Measurements from ENCODE around the gene CHST10. TPM values are rescaled to one million over a fixed set of nuclear protein-coding genes. Genes with fewer than 3 reads are reported as not detected.
"Not testable (repeated sequence)": the region's sequence is repeated elsewhere in the genome, so short reads cannot be mapped to it uniquely, and the experiment has no call there.

CHST10 gene
- total RNA-seq, 1 donor = 7.2 TPM

DNA sequence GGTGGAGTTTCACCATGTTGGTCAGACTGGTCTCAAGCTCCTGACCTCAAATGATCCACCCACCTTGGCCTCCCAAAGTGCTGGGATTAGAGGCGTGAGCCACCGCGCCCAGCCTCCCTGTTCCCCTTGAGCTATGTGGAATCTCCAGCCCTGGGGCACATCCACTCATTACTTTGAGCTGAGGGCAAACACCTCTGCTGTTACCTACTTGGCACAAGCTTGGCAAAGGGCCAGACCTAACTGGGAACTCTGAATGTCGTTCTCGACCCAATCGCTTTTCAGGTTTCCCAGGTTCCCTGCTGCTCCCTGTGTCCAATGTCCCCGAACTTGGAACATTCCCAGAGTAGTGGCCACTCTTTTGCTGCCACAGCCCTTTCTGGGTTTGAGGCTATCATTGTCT is 40.6 kb downstream of the CHST10 start:
- no peaks in the 10 kb centered on the region for H3K36me3 ChIP-seq (ENCODE audit: insufficient read depth, low read length)
- no peaks in the 10 kb centered on the region for H4K20me1 ChIP-seq (ENCODE audit: insufficient read depth, low read length)
- no peaks in the 10 kb centered on the region for H3K9me3 ChIP-seq (ENCODE audit: low read depth, low read length)
- H2AFZ ChIP-seq (ENCODE audit: low read length) = no peak overlapping the region
- no peak overlapping the region for H3K4me3 ChIP-seq (ENCODE audit: insufficient read depth, low read length)
- TF ChIP-seq, protein P1, sequence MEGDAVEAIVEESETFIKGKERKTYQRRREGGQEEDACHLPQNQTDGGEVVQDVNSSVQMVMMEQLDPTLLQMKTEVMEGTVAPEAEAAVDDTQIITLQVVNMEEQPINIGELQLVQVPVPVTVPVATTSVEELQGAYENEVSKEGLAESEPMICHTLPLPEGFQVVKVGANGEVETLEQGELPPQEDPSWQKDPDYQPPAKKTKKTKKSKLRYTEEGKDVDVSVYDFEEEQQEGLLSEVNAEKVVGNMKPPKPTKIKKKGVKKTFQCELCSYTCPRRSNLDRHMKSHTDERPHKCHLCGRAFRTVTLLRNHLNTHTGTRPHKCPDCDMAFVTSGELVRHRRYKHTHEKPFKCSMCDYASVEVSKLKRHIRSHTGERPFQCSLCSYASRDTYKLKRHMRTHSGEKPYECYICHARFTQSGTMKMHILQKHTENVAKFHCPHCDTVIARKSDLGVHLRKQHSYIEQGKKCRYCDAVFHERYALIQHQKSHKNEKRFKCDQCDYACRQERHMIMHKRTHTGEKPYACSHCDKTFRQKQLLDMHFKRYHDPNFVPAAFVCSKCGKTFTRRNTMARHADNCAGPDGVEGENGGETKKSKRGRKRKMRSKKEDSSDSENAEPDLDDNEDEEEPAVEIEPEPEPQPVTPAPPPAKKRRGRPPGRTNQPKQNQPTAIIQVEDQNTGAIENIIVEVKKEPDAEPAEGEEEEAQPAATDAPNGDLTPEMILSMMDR (IDR thresholded peaks at IDR 0.05; ENCODE audit: extremely low read depth, low read depth, low read length) = no peak
- H3K27ac ChIP-seq (ENCODE audit: low read depth, low read length) = no peak overlapping the region
- H3K4me1 ChIP-seq (ENCODE audit: insufficient read depth, low read length) = no peaks in the 10 kb centered on the region
- DNase-seq (ENCODE audit: insufficient read length, low spot score, missing footprints) = no peak
- peaks cover 16% of the 10 kb centered on the region for H3K27me3 ChIP-seq (ENCODE audit: insufficient read depth, low read length)
- H3K79me2 ChIP-seq (ENCODE audit: insufficient read depth, low read length) = no peaks in the 10 kb centered on the region
- H3K4me2 ChIP-seq (ENCODE audit: insufficient read depth, low read length) = no peak overlapping the region

DNA sequence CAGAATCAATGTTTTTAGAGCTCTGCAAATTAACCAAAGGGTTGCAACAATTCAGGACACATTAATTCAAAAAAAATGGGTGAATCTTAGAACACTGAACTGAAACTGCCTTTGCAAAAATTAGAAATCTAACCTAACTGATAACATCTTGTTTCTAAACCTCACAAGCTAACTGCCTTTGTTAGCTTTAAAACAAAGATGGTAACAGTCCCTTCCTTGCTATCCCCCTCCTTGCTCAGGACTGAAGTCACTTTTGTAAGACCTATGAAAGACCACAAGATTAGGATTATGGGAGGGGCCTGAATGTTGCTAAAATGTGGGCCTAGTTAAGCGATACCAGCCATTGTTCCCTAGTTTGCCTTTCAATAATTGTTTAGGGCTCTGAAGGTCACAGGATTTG is 50.3 kb downstream of the CHST10 start:
- Histone ChIP-seq H3K4me1 (ENCODE audit: insufficient read depth, low read length) (no peaks in the 10 kb centered on the region), H4K20me1 (ENCODE audit: insufficient read depth, low read length) (no peaks in the 10 kb centered on the region), H3K79me2 (ENCODE audit: insufficient read depth, low read length) (no peaks in the 10 kb centered on the region), H3K27ac (ENCODE audit: low read depth, low read length) (no peak overlapping the region), H3K4me2 (ENCODE audit: insufficient read depth, low read length) (no peak overlapping the region), H3K9me3 (ENCODE audit: low read depth, low read length) (no peaks in the 10 kb centered on the region), H3K36me3 (ENCODE audit: insufficient read depth, low read length) (no peaks in the 10 kb centered on the region), H2AFZ (ENCODE audit: low read length) (no peak overlapping the region), H3K27me3 (ENCODE audit: insufficient read depth, low read length) (no peaks in the 10 kb centered on the region), H3K4me3 (ENCODE audit: insufficient read depth, low read length) (no peak overlapping the region)
- TF ChIP-seq, protein P1 (IDR thresholded peaks at IDR 0.05; ENCODE audit: extremely low read depth, low read depth, low read length) = no peak
- no peak for DNase-seq (ENCODE audit: insufficient read length, low spot score, missing footprints)

DNA sequence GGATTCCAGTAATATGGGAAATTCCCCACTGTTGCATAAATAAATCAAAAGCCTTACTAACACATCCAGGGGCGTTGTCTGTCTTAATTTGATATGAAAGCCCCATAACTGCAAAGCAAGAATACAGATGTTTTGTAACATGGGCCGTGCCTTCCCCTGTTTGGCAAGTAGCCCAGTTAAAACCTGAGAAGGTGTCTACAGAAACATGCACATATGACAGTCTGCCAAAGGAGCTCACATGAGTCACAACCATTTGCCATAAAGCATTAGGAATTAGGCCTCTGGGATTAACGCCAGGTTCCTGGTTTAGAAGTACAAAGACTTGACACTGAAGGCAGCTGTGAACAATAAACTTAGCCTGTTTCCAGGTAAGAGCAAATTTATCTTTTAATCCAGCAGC is 52.0 kb downstream of the CHST10 start:
- no peaks in the 10 kb centered on the region for H3K27me3 ChIP-seq (ENCODE audit: insufficient read depth, low read length)
- no peak overlapping the region for H3K4me3 ChIP-seq (ENCODE audit: insufficient read depth, low read length)
- H4K20me1 ChIP-seq (ENCODE audit: insufficient read depth, low read length) = no peaks in the 10 kb centered on the region
- TF ChIP-seq, protein P1 (IDR thresholded peaks at IDR 0.05; ENCODE audit: extremely low read depth, low read depth, low read length) = no peak
- H3K27ac ChIP-seq (ENCODE audit: low read depth, low read length) = no peak overlapping the region
- H3K9me3 ChIP-seq (ENCODE audit: low read depth, low read length) = no peaks in the 10 kb centered on the region
- no peak for DNase-seq (ENCODE audit: insufficient read length, low spot score, missing footprints)
- H2AFZ ChIP-seq (ENCODE audit: low read length) = no peak overlapping the region
- no peaks in the 10 kb centered on the region for H3K4me1 ChIP-seq (ENCODE audit: insufficient read depth, low read length)
- no peak overlapping the region for H3K4me2 ChIP-seq (ENCODE audit: insufficient read depth, low read length)
- no peaks in the 10 kb centered on the region for H3K36me3 ChIP-seq (ENCODE audit: insufficient read depth, low read length)
- no peaks in the 10 kb centered on the region for H3K79me2 ChIP-seq (ENCODE audit: insufficient read depth, low read length)

DNA sequence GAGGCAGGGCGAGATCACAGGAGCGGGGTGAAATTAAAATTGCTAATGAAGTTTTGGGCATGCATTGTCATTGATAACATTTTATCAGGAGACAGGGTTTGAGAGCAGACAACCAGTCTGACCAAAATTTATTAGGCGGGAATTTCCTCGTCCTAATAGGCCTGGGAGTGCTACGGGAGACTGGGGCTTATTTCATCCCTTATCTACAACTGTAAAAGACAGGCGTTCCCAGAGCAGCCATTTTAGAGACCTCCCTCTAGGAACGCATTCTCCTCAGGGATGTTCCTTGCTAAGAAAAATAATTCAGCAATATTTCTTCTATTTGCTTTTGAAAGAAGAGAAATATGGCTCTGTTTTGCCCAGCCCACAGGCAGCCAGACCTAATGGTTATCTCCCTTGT is 55.2 kb downstream of the CHST10 start:
- not testable (repeated sequence) for H3K4me3 ChIP-seq (ENCODE audit: insufficient read depth, low read length); H3K27me3 ChIP-seq (ENCODE audit: insufficient read depth, low read length); H4K20me1 ChIP-seq (ENCODE audit: insufficient read depth, low read length); H3K4me2 ChIP-seq (ENCODE audit: insufficient read depth, low read length); H3K36me3 ChIP-seq (ENCODE audit: insufficient read depth, low read length); DNase-seq (ENCODE audit: insufficient read length, low spot score, missing footprints); H3K4me1 ChIP-seq (ENCODE audit: insufficient read depth, low read length); H3K9me3 ChIP-seq (ENCODE audit: low read depth, low read length); H2AFZ ChIP-seq (ENCODE audit: low read length); H3K27ac ChIP-seq (ENCODE audit: low read depth, low read length); H3K79me2 ChIP-seq (ENCODE audit: insufficient read depth, low read length)
